ENCODE data around the gene LATS2. TPM values are rescaled to one million over a fixed set of nuclear protein-coding genes. Genes with fewer than 3 reads are reported as not detected.

Gene LATS2
- total and polyA plus RNA-seq, 2 of the 8 experiments (the other 6 are each of a cell fraction or from before 2014, with no cell fraction given) = 8.3 to 26.2 TPM

GRCh38 chr13:20987599-20987998 is 73.8 kb downstream of the LATS2 start:
- Histone ChIP-seq H3K14ac (ENCODE audit: insufficient read length) (no peak overlapping the region), H3K9me3 (ENCODE audit: insufficient read depth in 2 of 2, low read depth in 1 of 2, low read length in 1 of 2) (no peaks in the 10 kb centered on the region), H4K5ac (ENCODE audit: insufficient read length, low read depth, low read length) (no peak overlapping the region), H3K23ac (ENCODE audit: insufficient read length) (no peak overlapping the region), H3K79me2 (ENCODE audit: control insufficient read depth in 1 of 2, insufficient read depth in 2 of 2, low read length in 2 of 2) (peaks cover 0 to 27% of the 10 kb centered on the region in 2 experiments; a peak in 3 of 4 replicates), H2AK5ac (ENCODE audit: low read depth, low read length) (no peak overlapping the region), H3K36me3 (ENCODE audit: control insufficient read depth in 2 of 4, insufficient read depth in 4 of 4, low read length in 3 of 4) (peaks cover 17 to 34% (median 24%) of the 10 kb centered on the region in 4 experiments), H2BK5ac (ENCODE audit: low read depth, low read length) (no peak overlapping the region), H3K4ac (replicated peaks; ENCODE audit: insufficient read length, low read depth, low read length) (no peak overlapping the region), H3K4me2 (ENCODE audit: insufficient read depth in 1 of 2, low read depth in 2 of 2, low read length in 2 of 2) (no peak overlapping the region), H3K79me1 (ENCODE audit: low read depth, low read length) (peaks cover 9% of the 10 kb centered on the region; the same call in 1 of the 2 replicates), H3K27ac (ENCODE audit: low read depth, low read length) (no peak overlapping the region), H4K20me1 (replicated peaks in 1 of 2; ENCODE audit: control insufficient read depth in 1 of 2, insufficient read depth in 2 of 2, low read length in 2 of 2) (peaks cover 4% of the 10 kb centered on the region in 2 experiments), H3K27me3 (replicated peaks in 1 of 4; ENCODE audit: control insufficient read depth in 3 of 4, extremely low read depth in 1 of 4, insufficient read depth in 3 of 4, low read length in 3 of 4) (no peaks in the 10 kb centered on the region), H2BK15ac (ENCODE audit: low read length) (no peak overlapping the region), H3K4me1 (replicated peaks in 1 of 4; ENCODE audit: control insufficient read depth in 3 of 4, insufficient read depth in 4 of 4, low read length in 3 of 4) (no peaks in the 10 kb centered on the region), H3K56ac (replicated peaks; ENCODE audit: insufficient read length, low read depth, low read length) (no peak overlapping the region), H2BK20ac (ENCODE audit: low read length) (no peak overlapping the region), H3K4me3 (ENCODE audit: extremely low read depth in 1 of 4, insufficient read depth in 2 of 4, low read depth in 3 of 4, low read length in 4 of 4) (no peak overlapping the region), H3K9ac (replicated peaks in 1 of 4; ENCODE audit: extremely low read depth in 1 of 4, low read depth in 3 of 4, low read length in 3 of 4) (no peak overlapping the region), H2BK120ac (replicated peaks; ENCODE audit: low read depth, low read length) (no peak overlapping the region), H3K23me2 (ENCODE audit: low read depth, low read length) (no peaks in the 10 kb centered on the region), H2BK12ac (ENCODE audit: low read depth, low read length) (no peak overlapping the region), H2AFZ (ENCODE audit: low read length) (no peak overlapping the region), H4K91ac (replicated peaks; ENCODE audit: insufficient read length, low read length) (no peak overlapping the region), H3K18ac (ENCODE audit: extremely low read depth, low read length) (no peak overlapping the region), H4K8ac (ENCODE audit: extremely low read depth, insufficient read depth, low read length) (no peak overlapping the region)
- TF ChIP-seq HDAC2 (IDR thresholded peaks at IDR 0.05; ENCODE audit: borderline replicate concordance in 1 of 2, low read depth in 2 of 2, low read length in 2 of 2) (no peak), JUN (IDR thresholded peaks at IDR 0.05; ENCODE audit: low read depth, low read length) (no peak), BACH1 (IDR thresholded peaks at IDR 0.05; ENCODE audit: low read length) (no peak)
- WGBS, 2 experiments (ENCODE audit: extremely low coverage in 1 of 2, insufficient coverage in 1 of 2, insufficient read length in 1 of 2, insufficient replicate concordance in 2 of 2, low coverage in 1 of 2, low lambda C conversion rate in 2 of 2, missing lambda C conversion rate in 1 of 2) = 92% methylated on average over 11 of the region's 11 CpGs; no CpG with 5 or more reads in 1 of the 2 experiments
- FAIRE-seq (peak; percentile 7), DNase-seq (ENCODE audit: low read depth in 1 of 2, low spot score in 2 of 2) (no peak)
- CTCF ChIA-PET (ENCODE audit: partially characterized antibody) = no interaction called here
- POLR2A ChIA-PET (ENCODE audit: partially characterized antibody) = no interaction called here
